Trophoblast cell (in vitro differentiated cells and primary cell): ENCODE measurements around the gene TMEM235.

Source experiments
- DNase-seq, 2 donors: peaks; one replicate each; pipeline ENCODE4 v3.0.0-alpha.2; 2016
- H2AFZ ChIP-seq: 2 replicates; pipeline ENCODE4 v1.6.1; 2013; ENCODE audit warnings: low read length, moderate library complexity, mild to moderate bottlenecking; ENCODE audit not compliant: insufficient read depth, poor library complexity
- H2AK5ac ChIP-seq: 2 replicates; pipeline ENCODE4 v1.6.1; 2013; ENCODE audit warnings: mild to moderate bottlenecking, low read length
- H2BK120ac ChIP-seq: 2 replicates; pipeline ENCODE4 v1.6.1; 2013; ENCODE audit warnings: low read length, mild to moderate bottlenecking, moderate library complexity; ENCODE audit not compliant: insufficient read depth, poor library complexity
- H2BK12ac ChIP-seq: 2 replicates; pipeline ENCODE4 v1.6.1; 2013; ENCODE audit warnings: mild to moderate bottlenecking, low read length, moderate library complexity
- H2BK5ac ChIP-seq: 2 replicates; pipeline ENCODE4 v1.6.1; 2013; ENCODE audit warnings: low read length, low read depth, moderate library complexity, mild to moderate bottlenecking; ENCODE audit not compliant: poor library complexity
- H3K14ac ChIP-seq: 2 replicates; pipeline ENCODE4 v1.6.1; 2013; ENCODE audit warnings: mild to moderate bottlenecking, low read length
- H3K18ac ChIP-seq: 2 replicates; pipeline ENCODE4 v1.6.1; 2013; ENCODE audit warnings: mild to moderate bottlenecking, low read length
- H3K23ac ChIP-seq: 2 replicates; pipeline ENCODE4 v1.6.1; 2013; ENCODE audit warnings: low read length
- H3K27ac ChIP-seq: 2 replicates; pipeline ENCODE4 v1.5.1; 2013; ENCODE audit warnings: low read depth, mild to moderate bottlenecking, inconsistent platforms, low read length, moderate library complexity
- H3K27me3 ChIP-seq: 2 replicates; pipeline ENCODE4 v1.6.1; 2013; ENCODE audit warnings: inconsistent platforms, mild to moderate bottlenecking, low read length, moderate library complexity; ENCODE audit not compliant: insufficient read depth
- H3K36me3 ChIP-seq, 2 experiments: 1 replicate in 1 of 2; 2 replicates in 1 of 2; pipeline ENCODE4 v1.6.1; 2013; ENCODE audit warnings: low read length in 2 of 2, mild to moderate bottlenecking in 2 of 2, moderate library complexity in 1 of 2; ENCODE audit not compliant: insufficient read depth in 2 of 2, control insufficient read depth in 1 of 2
- H3K4ac ChIP-seq: 2 replicates; pipeline ENCODE4 v1.6.1; 2013; ENCODE audit warnings: low read depth, mild to moderate bottlenecking, low read length, moderate library complexity
- H3K4me1 ChIP-seq, 2 experiments: 1 replicate in 1 of 2; 2 replicates in 1 of 2; pipeline ENCODE4 v1.6.1; 2013; ENCODE audit warnings: low read length in 2 of 2, mild to moderate bottlenecking in 2 of 2, moderate library complexity in 1 of 2; ENCODE audit not compliant: insufficient read depth in 2 of 2, control insufficient read depth in 1 of 2
- H3K4me2 ChIP-seq: 2 replicates; pipeline ENCODE4 v1.6.1; 2013; ENCODE audit warnings: inconsistent platforms, mild to moderate bottlenecking, low read length, moderate library complexity
- H3K4me3 ChIP-seq: 2 replicates; pipeline ENCODE4 v1.5.1; 2013; ENCODE audit warnings: mild to moderate bottlenecking, low read depth, low read length, inconsistent platforms
- H3K79me1 ChIP-seq: one replicate; pipeline ENCODE4 v1.6.1; 2013; ENCODE audit warnings: low read length
- H3K79me2 ChIP-seq: 2 replicates; pipeline ENCODE4 v1.6.1; 2013; ENCODE audit warnings: low read length, mild to moderate bottlenecking; ENCODE audit not compliant: control insufficient read depth, insufficient read depth, poor library complexity
- H3K9ac ChIP-seq: 2 replicates; pipeline ENCODE4 v1.6.1; 2013; ENCODE audit warnings: mild to moderate bottlenecking, low read length
- H3K9me3 ChIP-seq: 2 replicates; pipeline ENCODE4 v1.6.1; 2013; ENCODE audit warnings: low read depth, mild to moderate bottlenecking, control low read depth, inconsistent platforms, low read length; ENCODE audit not compliant: insufficient read depth
- H4K12ac ChIP-seq: 2 replicates; pipeline ENCODE4 v1.6.1; 2013; ENCODE audit warnings: low read depth, mild to moderate bottlenecking, low read length, moderate library complexity
- H4K8ac ChIP-seq: 2 replicates; pipeline ENCODE4 v1.6.1; 2013; ENCODE audit warnings: low read depth, mild to moderate bottlenecking, low read length, moderate library complexity
- H4K91ac ChIP-seq: one replicate; pipeline ENCODE4 v1.6.1; 2013; ENCODE audit warnings: low read depth, mild to moderate bottlenecking, low read length, moderate library complexity
- WGBS: extraction: QIAGEN DNeasy Blood & Tissue Kit; methylation state at CpG from one replicate; pipeline ENCODE4 v1.1.7; 2013; ENCODE audit warnings: missing lambda C conversion rate; ENCODE audit not compliant: insufficient read length, insufficient coverage; ENCODE audit errors: extremely low coverage; 5-methylcytosine and 5-hydroxymethylcytosine counted together

Gene TMEM235

GRCh38 chr17:78205124-78205775, 26.2 kb upstream of the TMEM235 start:
- H2AFZ ChIP-seq, result no peak overlapping the region
- H4K8ac ChIP-seq, result no peak overlapping the region
- H2BK120ac ChIP-seq, result no peak overlapping the region
- no peak for DNase-seq
- no peak overlapping the region for H4K12ac ChIP-seq
- H3K4me3 ChIP-seq, result no peak overlapping the region
- H3K9ac ChIP-seq, result no peak overlapping the region
- no peaks in the 10 kb centered on the region for H3K79me2 ChIP-seq
- H2AK5ac ChIP-seq, result no peak overlapping the region
- no peak overlapping the region for H2BK5ac ChIP-seq
- H3K79me1 ChIP-seq, result no peaks in the 10 kb centered on the region
- H3K36me3 ChIP-seq, result peaks cover 3 to 10% of the 10 kb centered on the region in 2 experiments
- H3K14ac ChIP-seq, result no peak overlapping the region
- no peak overlapping the region for H2BK12ac ChIP-seq
- no peaks in the 10 kb centered on the region for H3K27me3 ChIP-seq
- no CpG with 5 or more reads among the region's 17 CpGs for WGBS
- no peak overlapping the region for H3K23ac ChIP-seq
- H3K18ac ChIP-seq, result no peak overlapping the region
- H4K91ac ChIP-seq, result no peak overlapping the region
- H3K4me1 ChIP-seq, result no peaks in the 10 kb centered on the region
- peaks cover 4% of the 10 kb centered on the region for H3K9me3 ChIP-seq
- H3K4ac ChIP-seq, result no peak overlapping the region
- no peak overlapping the region for H3K4me2 ChIP-seq
- no peak overlapping the region for H3K27ac ChIP-seq

DNA sequence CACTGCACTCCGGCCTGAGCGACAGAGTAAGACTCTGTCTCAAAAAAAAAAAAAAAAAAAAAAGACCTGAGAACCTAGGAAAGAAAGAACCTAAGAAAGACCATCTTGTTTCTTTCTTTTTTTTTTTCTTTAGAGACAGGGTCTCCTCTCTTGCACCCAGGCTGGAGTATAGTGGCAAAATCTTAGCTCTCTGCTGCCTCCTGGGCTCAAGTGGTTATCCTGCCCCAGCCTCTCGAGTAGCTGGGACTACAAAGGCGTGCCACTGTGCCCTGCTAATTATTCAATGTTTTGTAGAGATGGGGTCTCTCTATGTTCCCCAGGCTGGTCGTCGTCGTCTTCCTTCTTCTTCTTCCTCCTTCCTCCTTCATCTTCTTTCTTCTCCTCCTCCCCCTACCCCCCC, 25.1 kb upstream of the TMEM235 start:
- no peak overlapping the region for H3K4me3 ChIP-seq
- no peak overlapping the region for H2AK5ac ChIP-seq
- no peak overlapping the region for H3K4me2 ChIP-seq
- no peaks in the 10 kb centered on the region for H3K4me1 ChIP-seq
- no peak overlapping the region for H3K23ac ChIP-seq
- no peak overlapping the region for H3K9ac ChIP-seq
- no peak overlapping the region for H3K4ac ChIP-seq
- no peaks in the 10 kb centered on the region for H3K79me1 ChIP-seq
- no peak overlapping the region for H2BK5ac ChIP-seq
- H3K14ac ChIP-seq, result no peak overlapping the region
- no peak overlapping the region for H2BK120ac ChIP-seq
- DNase-seq, result no peak
- peaks cover 3 to 10% of the 10 kb centered on the region in 2 experiments for H3K36me3 ChIP-seq
- H3K18ac ChIP-seq, result no peak overlapping the region
- H3K79me2 ChIP-seq, result no peaks in the 10 kb centered on the region
- peaks cover 4% of the 10 kb centered on the region for H3K9me3 ChIP-seq
- H4K91ac ChIP-seq, result no peak overlapping the region
- H2AFZ ChIP-seq, result no peak overlapping the region
- H3K27me3 ChIP-seq, result no peaks in the 10 kb centered on the region
- no peak overlapping the region for H4K8ac ChIP-seq
- no CpG with 5 or more reads among the region's 7 CpGs for WGBS
- no peak overlapping the region for H4K12ac ChIP-seq
- H2BK12ac ChIP-seq, result no peak overlapping the region
- no peak overlapping the region for H3K27ac ChIP-seq

GRCh38 chr17:78208486-78208885, 22.9 kb upstream of the TMEM235 start:
- no peak overlapping the region for H3K14ac ChIP-seq
- H3K4me1 ChIP-seq, result no peaks in the 10 kb centered on the region
- WGBS, result no CpG with 5 or more reads among the region's 3 CpGs
- no peak overlapping the region for H2BK12ac ChIP-seq
- H4K91ac ChIP-seq, result no peak overlapping the region
- H3K27ac ChIP-seq, result no peak overlapping the region
- H3K79me2 ChIP-seq, result no peaks in the 10 kb centered on the region
- H2BK5ac ChIP-seq, result no peak overlapping the region
- no peak overlapping the region for H3K9ac ChIP-seq
- no peak overlapping the region for H2AK5ac ChIP-seq
- no peaks in the 10 kb centered on the region for H3K27me3 ChIP-seq
- no peak overlapping the region for H3K4me2 ChIP-seq
- no peak for DNase-seq
- no peak overlapping the region for H3K18ac ChIP-seq
- peaks cover 0 to 10% of the 10 kb centered on the region in 2 experiments for H3K36me3 ChIP-seq
- H3K4me3 ChIP-seq, result no peak overlapping the region
- no peak overlapping the region for H3K23ac ChIP-seq
- no peak overlapping the region for H4K8ac ChIP-seq
- peaks cover 4% of the 10 kb centered on the region for H3K9me3 ChIP-seq
- no peaks in the 10 kb centered on the region for H3K79me1 ChIP-seq
- no peak overlapping the region for H2AFZ ChIP-seq
- H2BK120ac ChIP-seq, result no peak overlapping the region
- H4K12ac ChIP-seq, result no peak overlapping the region
- H3K4ac ChIP-seq, result no peak overlapping the region

- Histone ChIP-seq H3K27ac (no peak overlapping the region), H2BK12ac (no peak overlapping the region), H3K4me2 (no peak overlapping the region), H2BK120ac (no peak overlapping the region), H3K23ac (no peak overlapping the region), H3K4me3 (no peak overlapping the region), H4K91ac (no peak overlapping the region), H3K27me3 (no peaks in the 10 kb centered on the region), H3K79me1 (peaks cover 4% of the 10 kb centered on the region), H3K4me1 (peaks cover 4 to 6% of the 10 kb centered on the region in 2 experiments), H2AK5ac (no peak overlapping the region), H3K9ac (no peak overlapping the region), H3K14ac (no peak overlapping the region), H3K18ac (no peak overlapping the region), H3K79me2 (peaks cover 7% of the 10 kb centered on the region), H2AFZ (no peak overlapping the region), H3K9me3 (no peaks in the 10 kb centered on the region), H4K12ac (no peak overlapping the region), H2BK5ac (no peak overlapping the region), H3K4ac (no peak overlapping the region), H4K8ac (no peak overlapping the region), H3K36me3 (peaks cover 0 to 3% of the 10 kb centered on the region in 2 experiments)
- DNase-seq, result no peak
- no CpG with 5 or more reads among the region's 10 CpGs for WGBS
These were observed 21.3 kb upstream of the TMEM235 start for GRCh38 chr17:78210111-78210510.
